CD4-positive, alpha-beta T cell treated with Interleukin-6 for 4 hours (primary cell): ENCODE results near the gene PRKCI.
"Not testable (repeated sequence)": the region's sequence is repeated elsewhere in the genome, so short reads cannot be mapped to it uniquely, and the experiment has no call there.

Experiments
- DNase-seq: peaks from one replicate; pipeline ENCODE4 v3.0.0-alpha.2; 2020; ENCODE audit warnings: mixed read lengths

The PRKCI gene

GRCh38 chr3:170225166-170225565, 2.9 kb downstream of the PRKCI start:
- no peak for DNase-seq

- DNase-seq = no peak
Observed at GRCh38 chr3:170226426-170226960, 4.3 kb downstream of the PRKCI start.

- no peak for DNase-seq
Observed at GRCh38 chr3:170228093-170228766, 6.0 kb downstream of the PRKCI start.

- no peak for DNase-seq
Observed at GRCh38 chr3:170232266-170232665, 10.0 kb downstream of the PRKCI start.

- DNase-seq = no peak
Observed at GRCh38 chr3:170233530-170233929, 11.3 kb downstream of the PRKCI start.

GRCh38 chr3:170240142-170240541, 17.9 kb downstream of the PRKCI start:
- DNase-seq = no peak

- no peak for DNase-seq
Observed at GRCh38 chr3:170240671-170241070, 18.4 kb downstream of the PRKCI start.

GRCh38 chr3:170244576-170244975, 22.4 kb downstream of the PRKCI start:
- DNase-seq = no peak

- DNase-seq = no peak
Observed at GRCh38 chr3:170247875-170248274, 25.7 kb downstream of the PRKCI start.

GRCh38 chr3:170256597-170256996, 34.4 kb downstream of the PRKCI start:
- DNase-seq = no peak

- no peak for DNase-seq
Observed at GRCh38 chr3:170257145-170257544, 34.9 kb downstream of the PRKCI start.

- DNase-seq = no peak
Observed at GRCh38 chr3:170258105-170258487, 35.9 kb downstream of the PRKCI start.

- no peak for DNase-seq
Observed at GRCh38 chr3:170259907-170260306, 37.7 kb downstream of the PRKCI start.

GRCh38 chr3:170267793-170268192, 45.6 kb downstream of the PRKCI start:
- no peak for DNase-seq

- not testable (repeated sequence) for DNase-seq
Observed at GRCh38 chr3:170269673-170270254, 47.5 kb downstream of the PRKCI start.

GRCh38 chr3:170270282-170270881, 48.2 kb downstream of the PRKCI start:
- DNase-seq = no peak

GRCh38 chr3:170274641-170275040, 52.4 kb downstream of the PRKCI start:
- DNase-seq = no peak

- DNase-seq = no peak
Observed at GRCh38 chr3:170275832-170276231, 53.6 kb downstream of the PRKCI start.

- DNase-seq = not testable (repeated sequence)
Observed at GRCh38 chr3:170277311-170277710, 55.1 kb downstream of the PRKCI start.

- DNase-seq = no peak
Observed at GRCh38 chr3:170277833-170278580, 55.8 kb downstream of the PRKCI start.

GRCh38 chr3:170278627-170279026, 56.4 kb downstream of the PRKCI start:
- no peak for DNase-seq

- DNase-seq = no peak
Observed at GRCh38 chr3:170290194-170290593, 68.0 kb downstream of the PRKCI start.

- DNase-seq = no peak
Observed at GRCh38 chr3:170295586-170295985, 73.4 kb downstream of the PRKCI start.
